HG02623 (cell line): ENCODE results near the gene LMX1A.

Experiments used
- ATAC-seq: cut with Tn5 transposase; IDR thresholded peaks from one replicate; pipeline ENCODE4 v1.9.1; 2021; ENCODE audit warnings: moderate library complexity; ENCODE audit not compliant: unreplicated experiment

The LMX1A gene

DNA sequence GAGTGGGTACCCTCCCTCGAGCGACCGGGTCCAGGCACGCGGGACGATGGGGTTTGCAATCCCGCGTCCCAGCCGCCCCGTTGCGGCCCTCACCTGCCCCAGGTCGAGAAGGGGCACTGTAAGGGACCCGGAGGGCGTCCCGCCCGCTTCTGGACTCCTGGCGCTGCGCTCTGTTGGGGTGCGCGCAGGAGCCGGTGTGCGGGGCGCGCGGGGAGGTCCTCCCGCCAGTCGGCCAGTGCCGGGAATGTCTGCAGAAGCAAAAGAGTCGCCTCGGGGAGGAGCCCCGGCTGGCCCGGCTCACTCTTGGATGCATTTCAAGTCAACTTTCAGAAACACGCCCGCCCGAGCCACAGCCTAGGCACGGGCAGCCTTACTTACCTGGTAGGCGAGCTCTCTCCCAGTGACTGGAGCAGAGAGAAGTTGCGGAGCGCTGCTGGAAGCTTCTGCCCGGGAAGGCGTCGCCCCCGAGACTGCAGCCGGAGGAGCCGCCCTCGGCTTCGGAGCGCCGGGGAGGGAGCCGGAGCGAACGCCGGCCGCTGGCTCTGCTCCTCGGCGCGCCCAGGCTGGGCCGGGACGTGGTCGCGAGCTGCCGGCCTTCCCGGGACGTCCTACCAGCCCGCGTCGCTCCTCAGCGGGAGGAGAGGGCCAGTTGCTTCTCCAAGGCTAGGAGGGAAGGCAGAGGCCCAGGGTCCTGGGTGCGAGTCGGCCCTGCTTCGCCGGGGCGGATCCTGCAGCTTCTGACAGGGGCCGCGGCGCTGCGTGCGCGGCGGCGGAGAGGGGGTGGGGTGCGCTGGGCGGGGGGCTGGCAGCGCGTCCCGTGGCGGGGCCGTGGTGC, at the start of gene LMX1A:
Gene LMX1A, minus strand, starts transcription at position 739 of the 835 bp plus-strand sequence. CDS start 1,156 bp downstream, outside the sequence.
- no peak for ATAC-seq

DNA sequence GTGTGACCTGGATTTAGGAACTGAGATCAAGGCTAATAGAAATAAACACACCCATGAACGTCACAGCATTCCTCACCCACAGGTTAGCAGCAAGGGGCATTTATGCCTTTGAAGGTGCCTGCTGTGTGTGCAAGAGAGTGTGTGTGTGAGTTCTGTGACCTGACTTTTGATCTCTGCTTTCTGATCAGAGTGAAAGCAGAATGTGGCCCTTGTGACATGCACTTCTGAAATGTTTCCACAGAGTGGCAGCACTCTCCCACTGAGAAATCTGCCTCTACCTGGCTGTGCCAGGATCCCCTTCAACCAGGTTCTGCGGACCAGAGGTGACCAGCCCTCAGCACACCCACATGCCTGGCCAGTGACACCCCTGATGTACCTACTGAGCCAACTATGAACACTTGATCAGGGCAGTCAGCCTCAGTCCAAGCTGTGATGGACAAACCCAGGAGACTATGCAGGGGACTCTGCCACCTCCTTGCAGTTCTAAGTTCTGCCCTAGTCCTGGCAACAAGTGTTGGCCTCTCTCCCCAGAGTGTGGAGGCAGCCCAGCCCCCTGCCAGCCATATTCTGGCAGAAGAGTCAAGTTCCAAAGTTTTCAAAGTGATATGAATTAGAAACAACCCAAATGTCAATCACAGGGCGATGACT, 47.4 kb upstream of the LMX1A start:
- no peak for ATAC-seq

DNA sequence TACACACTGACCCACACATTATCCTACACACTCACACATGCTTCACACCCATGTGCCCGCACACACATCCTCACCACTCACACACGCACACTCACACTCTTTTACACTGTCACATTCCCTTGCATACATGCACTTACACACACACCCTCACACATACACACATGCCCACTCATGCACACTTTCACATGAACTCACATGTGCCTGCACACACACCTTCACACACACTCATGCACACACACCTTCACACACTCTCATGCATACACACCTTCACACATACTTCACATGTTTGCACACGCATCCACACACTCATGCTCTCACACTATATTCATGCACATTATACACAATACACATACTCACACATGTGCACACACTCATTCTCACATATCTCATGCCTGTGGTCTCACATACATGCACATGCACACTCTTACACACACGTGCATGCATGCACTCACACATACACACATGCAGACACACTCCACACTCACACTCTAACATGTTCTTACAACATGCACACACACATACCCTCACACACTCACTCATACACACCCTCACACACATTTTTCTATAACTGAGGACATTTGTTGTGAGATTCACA, 46.1 kb upstream of the LMX1A start:
- ATAC-seq = no peak

GRCh38 chr1:165397944-165398343, 41.4 kb upstream of the LMX1A start:
- ATAC-seq = no peak

- no peak for ATAC-seq
Observed at GRCh38 chr1:165395901-165396300, 39.4 kb upstream of the LMX1A start.

DNA sequence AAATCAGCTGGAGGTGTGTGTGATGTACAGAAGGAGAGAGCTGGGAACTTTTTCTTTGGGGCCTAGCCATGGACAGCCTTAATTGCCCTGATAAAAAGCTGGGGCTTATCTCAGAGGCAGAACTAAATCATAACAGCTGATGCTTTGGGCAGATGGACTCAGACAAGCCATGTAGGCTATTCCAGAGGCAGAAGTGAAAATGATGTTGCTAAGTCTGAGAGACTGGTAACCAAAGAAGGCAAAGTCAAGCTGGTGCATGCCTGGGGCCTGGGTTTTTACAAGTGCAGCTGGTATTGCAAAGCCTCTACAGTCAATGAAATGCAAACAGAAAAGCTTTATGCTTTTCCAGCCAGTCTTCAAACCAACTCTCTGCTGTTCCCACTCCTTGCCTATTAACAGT, 39.0 kb upstream of the LMX1A start:
- ATAC-seq = no peak

DNA sequence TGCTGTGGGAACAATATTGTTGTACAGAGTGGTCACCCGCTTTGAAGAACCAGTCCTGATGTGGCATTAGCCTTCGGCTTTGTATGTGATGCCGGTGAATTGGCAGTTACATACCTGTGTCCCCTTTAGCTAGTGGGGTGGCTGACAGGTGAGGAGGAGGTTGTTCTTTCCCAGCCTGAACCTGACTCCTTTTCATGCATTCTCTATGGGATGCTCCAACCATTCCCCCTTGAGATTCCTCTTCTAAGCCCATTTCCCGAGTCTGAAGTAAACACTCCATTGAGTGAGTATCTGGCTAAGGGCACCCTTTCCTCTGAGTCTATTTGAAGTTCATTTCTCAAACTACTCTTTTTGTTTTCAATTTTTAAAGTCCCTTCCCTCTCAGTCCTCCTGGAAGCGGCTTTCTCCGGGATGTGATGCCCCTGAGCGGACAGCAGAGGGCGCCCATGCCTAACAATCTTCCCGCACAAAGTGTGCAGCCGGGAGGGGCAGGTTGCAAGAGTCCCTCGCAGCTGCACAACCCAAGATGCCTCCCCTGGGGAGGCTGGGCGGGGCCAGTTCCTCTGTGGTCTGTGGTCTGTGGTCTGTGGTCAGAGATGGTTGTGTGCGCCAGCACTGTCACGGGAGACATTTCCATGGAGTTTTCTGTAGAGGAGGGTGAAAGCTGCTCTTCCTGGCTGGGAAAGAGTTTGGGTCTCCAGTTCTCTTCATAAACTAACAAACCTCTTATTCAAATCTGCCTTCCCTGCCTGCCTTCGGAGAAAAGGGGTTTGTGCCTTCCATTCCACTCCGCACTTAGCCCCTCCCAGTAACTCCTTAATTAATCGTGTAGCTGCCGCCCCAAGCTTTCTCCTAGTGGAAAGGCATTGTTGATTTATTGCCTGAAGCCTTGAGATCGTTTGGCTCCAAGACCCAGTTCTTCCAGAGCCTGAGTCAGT, 36.4 kb upstream of the LMX1A start:
- peak; percentile 98 for ATAC-seq

DNA sequence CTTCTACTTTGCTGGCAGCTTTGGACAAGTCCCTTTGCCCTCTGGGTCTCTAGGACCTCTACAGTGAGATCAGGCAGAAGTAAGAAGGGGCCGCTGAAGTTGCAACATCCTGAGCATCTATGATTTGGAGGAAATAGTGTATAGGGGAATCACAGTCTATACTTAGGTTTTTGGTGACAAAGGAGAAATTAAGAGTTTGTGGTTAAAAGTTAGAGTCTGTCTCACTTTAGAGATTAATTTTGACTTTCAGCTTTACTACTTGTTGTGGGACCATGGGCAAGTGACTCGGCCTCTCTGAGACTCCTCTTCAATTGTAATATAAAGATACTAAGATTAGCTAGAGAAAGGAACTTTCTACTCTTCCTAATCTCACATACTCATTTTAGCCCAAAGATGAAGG, 33.1 kb upstream of the LMX1A start:
- ATAC-seq = no peak

DNA sequence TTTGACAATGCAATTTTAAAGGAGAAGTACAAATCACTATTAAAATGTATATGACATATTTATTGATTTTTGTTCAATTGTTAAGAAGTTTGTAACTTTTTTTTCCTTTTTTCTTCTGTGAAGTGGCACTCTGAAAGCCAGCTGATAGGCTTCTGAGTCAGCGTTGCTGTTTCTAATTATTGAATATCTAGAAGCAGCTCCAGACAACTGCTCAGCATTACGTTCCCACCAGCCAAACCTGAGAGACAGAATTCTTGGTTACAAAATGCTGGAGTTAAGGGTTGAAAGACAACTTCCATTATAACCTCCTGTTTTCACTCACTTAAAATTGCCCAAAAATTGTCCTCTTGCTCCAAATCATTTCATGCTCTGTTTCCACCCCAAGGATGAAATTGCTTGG, 31.4 kb upstream of the LMX1A start:
- ATAC-seq = no peak

- ATAC-seq = no peak
Observed at GRCh38 chr1:165387505-165387904, 31.0 kb upstream of the LMX1A start.

- no peak for ATAC-seq
Observed at GRCh38 chr1:165383599-165384405, 27.3 kb upstream of the LMX1A start.

GRCh38 chr1:165383067-165383466, 26.6 kb upstream of the LMX1A start:
- no peak for ATAC-seq

DNA sequence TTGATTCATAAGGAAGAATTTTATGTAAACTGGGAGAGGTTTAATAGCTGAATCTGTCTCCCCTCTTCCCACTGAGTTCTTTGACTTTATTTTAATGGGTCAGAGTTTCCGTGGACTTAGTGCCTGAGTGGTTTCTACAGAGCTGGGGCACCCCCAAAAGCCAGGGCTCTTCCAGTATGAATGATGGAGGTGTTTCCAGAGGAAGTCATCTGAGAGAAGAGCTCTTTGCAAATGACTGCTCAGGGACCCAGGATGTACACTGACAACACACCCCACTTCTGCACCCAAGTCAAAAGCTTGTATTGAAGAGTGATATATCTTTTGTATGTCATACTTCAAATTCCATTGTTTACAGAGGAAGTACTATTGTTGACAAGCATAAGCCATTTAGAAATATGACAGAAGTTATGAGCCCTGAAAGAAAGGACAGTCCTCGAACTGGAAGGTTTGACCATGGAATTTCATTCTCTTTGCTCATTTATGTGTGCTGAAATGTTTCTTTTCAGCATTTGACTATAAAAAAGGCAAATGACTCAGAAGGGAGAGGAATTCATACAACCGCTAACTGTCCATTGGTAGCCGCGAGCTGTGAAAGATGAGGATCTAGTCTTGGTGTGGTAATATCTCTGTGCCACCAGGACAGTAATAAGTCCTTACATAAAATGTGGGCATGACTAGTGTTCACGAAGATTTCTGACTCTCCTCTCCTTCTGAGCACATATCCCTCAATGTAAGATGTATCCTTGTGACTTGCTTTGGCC, 25.4 kb upstream of the LMX1A start:
- ATAC-seq = no peak

DNA sequence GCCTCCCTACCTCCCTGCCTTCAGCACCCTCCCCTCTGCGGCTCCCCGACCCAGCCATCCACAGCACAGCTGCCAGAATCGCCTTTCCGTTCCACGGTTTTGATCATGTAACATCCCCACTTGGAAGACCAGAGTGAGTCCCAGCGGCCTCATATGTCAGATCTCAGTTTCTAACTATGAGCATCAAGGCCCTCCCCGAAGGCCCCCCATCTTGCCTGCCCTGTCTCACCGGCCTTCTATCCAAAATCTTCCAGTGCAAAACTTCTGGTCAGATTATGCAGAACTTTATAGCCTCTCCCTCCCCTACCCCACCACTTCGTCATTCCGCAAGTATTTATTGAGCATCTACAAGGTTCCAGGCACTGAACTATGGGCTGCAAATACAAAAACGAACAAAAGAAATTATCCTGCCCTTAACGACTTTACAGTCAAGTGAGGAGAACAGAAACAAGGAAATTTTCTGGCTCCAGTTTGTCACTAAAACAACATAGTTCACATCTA, 20.3 kb upstream of the LMX1A start:
- ATAC-seq = no peak

DNA sequence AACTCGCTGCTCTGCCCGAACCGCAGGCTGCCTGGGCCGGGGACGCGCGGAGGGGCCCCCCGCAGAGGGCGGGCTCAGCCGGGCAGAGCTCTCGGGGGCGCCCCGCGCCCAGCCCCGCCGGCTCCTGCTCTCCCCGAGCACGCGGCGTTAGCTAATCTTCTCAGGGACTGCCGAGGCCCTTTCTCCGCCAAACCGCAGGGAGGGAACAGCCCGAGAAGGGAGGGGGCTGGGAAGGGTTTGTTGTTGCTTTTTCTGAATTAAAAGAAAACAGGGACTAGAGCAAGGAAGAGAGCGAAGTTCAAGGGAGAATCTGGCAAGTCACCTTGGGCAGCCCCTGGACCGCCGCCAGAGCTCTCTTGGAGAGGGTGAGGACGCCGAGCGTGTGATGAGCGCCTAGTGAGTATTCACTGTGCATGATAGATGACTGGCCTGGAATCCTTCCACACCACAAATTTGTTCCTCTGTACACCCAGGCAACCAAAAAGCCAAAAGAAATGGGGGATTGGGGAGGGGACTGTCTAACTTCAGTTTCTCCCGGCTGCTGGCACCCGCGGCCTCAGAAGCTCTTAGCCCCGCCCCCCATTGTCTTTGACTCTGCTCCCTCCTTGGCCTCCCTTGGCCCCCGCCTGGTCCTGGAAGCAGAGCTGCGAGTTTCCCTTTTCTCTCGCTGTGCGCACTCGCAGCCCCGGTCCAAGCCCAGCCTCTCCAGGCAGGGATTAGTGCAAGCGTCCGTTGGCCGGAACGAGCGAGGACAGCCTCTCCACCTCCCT, 19.7 kb upstream of the LMX1A start:
- ATAC-seq = no peak

DNA sequence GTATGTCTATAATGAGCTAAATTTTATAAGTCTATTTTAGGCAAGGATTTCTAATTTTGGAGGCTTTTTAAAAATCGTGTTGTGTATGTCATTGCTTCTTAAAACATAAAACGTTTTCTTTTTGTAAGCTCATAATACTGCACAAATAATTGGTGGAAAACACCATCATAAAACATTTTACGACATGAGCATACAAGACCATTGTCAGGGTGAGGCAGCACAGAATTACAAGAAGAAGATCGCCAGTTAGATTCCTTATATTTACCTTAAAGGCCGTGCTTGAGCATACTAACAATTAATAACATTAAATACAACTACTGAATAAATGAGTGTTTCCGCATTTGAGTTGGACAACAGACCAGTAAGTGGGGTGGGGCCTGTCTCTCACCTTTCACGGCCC, 19.1 kb upstream of the LMX1A start:
- ATAC-seq = no peak

- no peak for ATAC-seq
Observed at GRCh38 chr1:165371588-165372225, 15.2 kb upstream of the LMX1A start.

DNA sequence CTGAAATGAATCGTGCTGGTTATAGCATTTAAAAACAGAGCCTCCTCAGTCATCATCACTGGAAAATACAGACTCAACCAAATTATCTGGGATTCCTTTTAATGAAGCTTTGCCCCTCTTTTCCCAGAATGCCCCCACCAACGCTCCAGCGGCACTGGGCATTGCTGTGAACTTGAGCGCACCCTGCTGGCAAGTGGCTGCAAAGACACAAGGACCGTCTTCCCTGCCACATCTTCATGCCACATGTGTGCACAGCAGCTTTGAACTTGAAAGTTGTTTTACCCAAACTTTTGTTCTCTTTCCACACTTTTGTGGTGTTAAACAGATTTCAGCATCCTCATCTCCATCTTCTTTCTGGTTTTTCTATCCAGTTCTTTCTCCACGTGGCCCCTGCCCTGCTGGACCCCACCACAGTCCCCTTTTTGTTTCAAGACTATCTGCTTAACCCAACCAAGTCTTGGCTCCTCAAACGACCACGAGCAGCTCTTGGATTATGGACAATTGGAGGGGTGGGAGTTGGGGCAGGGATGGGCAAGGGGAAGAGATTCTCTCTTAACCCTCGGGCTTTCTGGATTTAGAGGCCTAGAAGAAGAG, 12.8 kb upstream of the LMX1A start:
- no peak for ATAC-seq
